ENCODE results near the gene DPP4.

DPP4 gene

DNA sequence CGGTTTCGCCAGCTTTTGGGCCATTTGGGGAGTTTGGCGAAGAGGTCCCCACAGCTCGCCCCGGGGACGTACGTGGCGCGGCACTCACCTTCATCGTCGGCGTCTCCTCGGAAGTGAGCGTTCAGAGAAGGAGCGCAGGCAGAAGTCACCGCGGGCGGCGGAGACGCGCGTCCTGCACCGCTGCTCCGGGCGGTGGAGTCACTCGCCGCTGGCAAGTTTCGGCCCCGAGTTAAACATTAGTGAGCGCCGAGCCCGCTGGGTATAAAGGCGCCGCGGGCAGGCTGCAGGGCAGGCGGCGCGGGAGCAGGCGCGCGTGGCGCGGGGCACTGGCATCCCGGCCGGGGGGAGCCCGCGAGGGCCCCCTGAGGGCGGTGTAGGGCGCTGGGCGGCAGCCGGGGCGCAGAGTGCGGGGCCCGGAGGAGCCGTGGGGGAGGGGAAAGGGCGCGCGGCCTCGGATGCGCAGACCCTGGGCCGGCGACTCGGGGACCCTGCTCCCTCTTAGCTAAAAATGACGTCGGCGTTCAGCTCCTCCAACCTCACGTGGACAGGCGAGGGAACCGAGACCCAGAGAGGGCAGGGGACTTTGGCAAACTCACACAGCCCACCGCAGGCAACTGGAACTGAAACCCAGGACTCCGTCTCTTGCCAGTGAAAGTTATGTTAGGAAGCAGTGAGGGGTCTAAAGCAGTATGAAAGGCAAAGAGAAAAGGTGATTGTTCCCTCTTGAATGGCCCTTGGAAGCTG, at the start of gene DPP4:
Gene DPP4, minus strand, starts transcription at position 328 of the 744 bp plus-strand sequence. Its CDS starts 234 bp downstream, at position 94.
- DNase-seq (ENCODE audit: low read depth in 1 of 2, low spot score in 1 of 2): peak in 1 of 2 donors; percentile 21

DNA sequence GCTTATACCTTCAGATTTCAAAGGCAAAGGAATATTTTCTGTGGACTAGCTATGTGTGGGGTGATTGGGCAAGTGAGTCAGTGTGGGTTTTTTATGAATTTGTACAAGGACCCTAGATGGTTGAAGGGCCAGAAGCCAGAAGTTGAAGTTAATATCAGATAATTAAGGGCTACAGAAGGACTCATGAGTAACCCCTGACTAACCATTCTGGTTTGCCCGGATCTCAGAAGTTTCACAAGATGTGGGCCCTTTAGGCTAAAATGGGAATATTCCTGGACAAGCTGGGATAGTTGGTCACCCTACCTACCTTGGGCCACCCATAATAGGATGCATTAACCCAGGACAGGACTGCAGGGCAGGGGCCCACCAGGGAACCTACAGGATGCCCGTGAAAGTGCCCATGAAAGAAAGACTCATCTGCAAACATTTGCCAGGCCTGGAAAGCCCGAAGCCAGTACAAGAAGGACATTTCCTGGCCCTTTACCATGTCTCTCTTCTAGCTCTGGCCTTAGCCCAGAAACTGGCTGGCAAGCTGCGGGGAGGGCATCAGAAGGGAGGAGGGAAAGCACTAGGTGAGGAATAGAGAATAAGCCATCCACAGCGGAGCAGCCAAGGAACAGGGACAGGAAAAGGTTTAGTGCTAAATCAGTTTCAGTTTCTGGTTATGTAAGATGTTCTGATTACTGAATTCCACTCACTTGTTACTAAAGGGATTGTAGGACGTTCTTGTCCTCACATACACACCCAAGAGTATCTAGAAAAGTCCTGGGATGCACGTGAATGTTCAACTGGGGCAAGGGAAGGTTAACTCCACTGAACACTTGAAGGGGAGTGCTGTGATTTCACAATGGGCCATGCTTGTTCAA, 44.4 kb upstream of the DPP4 start:
- DNase-seq (ENCODE audit: low read depth in 1 of 2, low spot score in 1 of 2): no peak

DNA sequence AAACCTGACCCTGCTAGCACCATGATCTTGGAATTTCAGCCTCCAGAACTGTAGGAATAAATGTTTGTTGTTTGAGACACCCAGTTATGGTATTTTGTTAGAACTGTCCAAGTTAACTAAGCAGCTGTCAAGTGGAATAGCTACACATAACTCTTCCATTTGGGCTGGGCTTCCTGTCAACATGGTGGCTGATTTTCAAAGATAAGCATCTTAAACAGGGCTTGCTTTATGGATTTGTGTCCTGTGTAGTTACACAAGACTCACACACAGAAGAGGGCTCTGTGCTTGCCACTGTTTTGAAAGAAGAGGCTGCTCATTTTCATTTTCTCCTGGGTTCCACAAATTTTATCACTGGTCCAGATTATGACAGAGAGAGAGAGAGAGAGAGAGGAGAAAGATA, 42.3 kb upstream of the DPP4 start:
- no peak for DNase-seq (ENCODE audit: low read depth in 1 of 2, low spot score in 1 of 2)

DNA sequence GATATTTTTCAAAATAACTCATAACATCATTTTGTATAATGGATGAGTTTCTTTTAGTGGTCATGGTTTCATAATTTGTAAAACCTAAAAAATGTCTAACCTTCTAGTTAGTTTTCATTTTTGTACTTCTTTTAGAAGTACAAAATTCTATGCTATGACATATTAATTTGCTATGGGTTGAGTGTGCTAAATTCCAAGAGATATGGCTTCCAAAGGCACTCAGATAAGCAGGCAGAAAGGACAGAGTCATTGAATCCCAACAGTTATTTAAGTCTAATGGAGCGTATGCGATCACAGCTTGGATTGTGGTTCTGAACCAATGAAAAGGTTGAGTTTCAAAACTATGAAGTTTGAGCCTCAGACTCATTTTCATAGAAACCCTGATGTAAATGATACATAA, 41.1 kb upstream of the DPP4 start:
- DNase-seq (ENCODE audit: low read depth in 1 of 2, low spot score in 1 of 2): no peak

DNA sequence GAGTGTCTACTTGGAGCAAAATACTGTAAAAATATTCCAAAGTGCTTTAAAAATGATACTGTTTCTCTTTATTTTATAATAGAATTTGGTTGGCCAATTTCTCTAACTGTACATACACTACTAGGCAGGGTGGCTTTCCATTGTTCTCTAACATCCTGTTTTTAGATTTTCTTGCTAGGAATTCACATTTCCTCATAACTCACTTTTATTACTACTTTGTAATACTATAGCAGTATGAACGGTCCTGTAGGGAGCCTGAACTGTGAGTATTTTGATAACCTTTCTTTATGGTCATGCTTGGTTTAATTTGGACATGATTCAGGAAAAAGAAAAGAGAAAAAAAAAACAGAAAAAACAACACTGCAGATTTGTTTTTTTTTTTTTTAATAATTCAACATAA, 40.3 kb upstream of the DPP4 start:
- DNase-seq (ENCODE audit: low read depth in 1 of 2, low spot score in 1 of 2): no peak

DNA sequence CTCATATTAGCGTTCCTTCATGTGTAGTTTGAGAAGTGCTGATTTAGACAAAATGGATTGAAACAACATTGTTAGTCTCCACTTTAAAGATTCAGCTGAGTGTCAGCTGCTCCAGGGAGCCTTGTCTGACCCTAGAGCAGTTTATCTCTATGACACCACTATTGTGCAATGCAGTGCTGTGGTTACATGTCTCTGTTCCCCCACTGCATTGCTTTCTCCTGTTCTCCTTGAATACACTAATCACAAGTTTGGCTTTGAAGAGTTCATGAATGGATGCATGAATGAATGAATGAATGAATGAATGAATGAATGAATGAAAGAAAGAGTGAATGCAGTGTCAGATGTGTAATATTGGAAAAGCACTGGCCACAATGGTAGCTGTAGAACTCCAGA, 39.8 kb upstream of the DPP4 start:
- DNase-seq (ENCODE audit: low read depth in 1 of 2, low spot score in 1 of 2): no peak

DNA sequence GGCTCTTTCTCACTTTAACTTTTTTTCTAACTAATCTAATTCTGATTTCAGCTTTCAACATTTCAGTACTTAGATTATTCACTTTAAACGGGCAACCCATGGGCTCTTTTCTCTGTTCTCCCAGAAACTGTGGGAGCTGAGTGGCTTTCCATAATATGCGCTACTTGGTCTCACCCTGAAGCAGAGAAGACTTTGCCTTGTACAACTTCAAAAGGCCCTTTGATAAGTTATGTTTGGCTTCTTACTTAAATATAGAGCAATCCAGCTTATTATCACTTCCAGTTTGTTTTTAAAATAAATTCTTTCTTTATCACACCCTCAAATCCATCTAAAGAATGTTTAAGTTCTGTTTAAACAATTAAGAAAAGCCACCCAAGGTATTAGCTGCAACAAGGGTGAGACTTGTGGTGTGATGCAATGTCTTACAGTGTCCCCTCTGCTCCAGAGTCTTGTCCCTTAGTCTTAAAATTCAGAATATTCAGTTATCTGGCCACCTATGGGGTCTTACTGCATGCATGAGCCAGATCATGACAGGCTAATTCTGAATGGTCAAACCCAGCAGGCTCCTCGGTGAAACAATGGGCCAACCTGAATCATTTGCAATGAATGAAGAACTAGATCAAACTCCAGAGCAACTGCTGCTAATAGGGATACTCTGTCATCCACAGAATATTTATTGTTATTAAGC, 39.2 kb upstream of the DPP4 start:
- DNase-seq (ENCODE audit: low read depth in 1 of 2, low spot score in 1 of 2): no peak

DNA sequence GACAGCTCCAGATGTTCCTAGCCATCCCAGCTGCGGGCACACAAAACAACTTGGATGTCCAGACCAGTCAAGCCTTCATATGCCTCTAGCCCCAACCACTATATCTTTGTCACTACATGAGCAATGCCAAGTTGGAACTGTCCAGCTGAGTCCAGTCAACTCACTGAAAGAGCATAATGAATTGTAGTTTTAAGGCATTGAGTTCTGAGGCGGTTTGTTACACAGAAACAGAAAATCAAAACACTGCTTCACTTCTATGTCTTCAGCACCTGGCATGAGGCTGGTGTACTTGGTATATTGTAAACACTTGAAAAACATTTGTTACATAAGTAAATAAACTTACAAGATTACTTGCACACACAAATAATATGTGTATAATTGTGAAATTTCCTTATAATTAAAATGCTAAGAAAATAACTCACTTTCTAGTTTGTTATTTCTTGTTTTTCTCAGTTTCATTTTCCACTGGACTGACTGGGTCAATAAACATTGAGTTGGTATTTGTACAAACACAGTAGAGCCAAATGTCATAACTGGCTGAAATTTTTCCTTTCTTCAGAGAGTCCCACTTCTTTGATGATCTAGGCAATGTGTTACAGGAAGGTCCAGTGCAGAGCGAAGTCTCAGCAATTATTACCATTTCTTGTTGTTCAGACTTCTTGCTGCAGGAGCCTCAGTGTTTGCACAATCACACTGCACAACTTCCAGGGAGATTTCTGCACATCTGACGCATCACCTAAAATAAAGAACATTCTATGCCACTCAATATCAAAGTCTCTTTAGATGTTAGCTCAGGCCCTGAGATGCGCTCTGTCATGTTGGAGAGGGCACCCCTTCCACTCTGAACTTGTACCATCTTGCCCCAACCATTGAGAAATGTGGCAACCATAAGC, 38.2 kb upstream of the DPP4 start:
- DNase-seq (ENCODE audit: low read depth in 1 of 2, low spot score in 1 of 2): no peak

DNA sequence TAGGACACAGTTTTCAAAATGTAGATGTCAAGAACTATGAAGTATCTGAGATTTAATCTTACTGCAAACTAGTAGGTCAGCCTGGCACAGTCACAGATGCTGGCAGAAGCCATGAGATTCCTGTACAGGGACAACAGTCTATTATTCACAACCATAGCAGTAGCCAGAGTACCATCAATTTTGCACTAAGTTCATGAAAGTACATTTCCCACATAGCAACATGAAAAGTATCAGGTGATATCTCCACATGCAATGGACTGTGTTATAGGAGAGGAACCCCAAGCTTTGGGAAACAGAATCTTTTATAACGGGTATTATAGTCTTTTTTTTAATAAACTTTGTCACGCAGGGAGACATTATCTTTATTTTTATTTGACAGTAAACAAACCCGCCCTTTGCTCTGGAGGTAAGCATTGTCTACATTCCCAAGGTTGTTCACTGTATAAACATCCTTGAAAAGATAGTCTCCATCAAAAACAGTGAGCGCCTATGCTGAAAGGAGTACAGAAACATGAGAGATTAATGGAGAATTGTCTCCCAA, 33.4 kb upstream of the DPP4 start:
- no peak for DNase-seq (ENCODE audit: low read depth in 1 of 2, low spot score in 1 of 2)

DNA sequence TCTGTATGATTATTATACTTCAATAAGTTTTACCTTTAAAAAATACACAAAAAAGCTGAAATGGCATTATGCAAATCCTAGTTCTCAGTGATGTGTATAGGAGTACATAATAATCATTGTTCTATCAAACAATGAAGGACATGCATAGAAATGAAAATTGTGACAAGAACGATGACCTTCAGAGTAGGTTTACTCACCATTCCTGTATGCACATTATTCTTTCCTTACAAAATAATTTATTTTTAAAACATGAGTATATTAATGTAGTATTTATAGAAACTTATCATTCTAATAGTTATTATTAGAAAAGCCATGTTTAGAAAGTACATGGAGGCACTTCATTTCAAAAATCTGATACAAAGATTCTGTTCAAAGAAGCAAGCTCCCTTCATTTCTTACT, 32.7 kb upstream of the DPP4 start:
- DNase-seq (ENCODE audit: low read depth in 1 of 2, low spot score in 1 of 2): no peak

DNA sequence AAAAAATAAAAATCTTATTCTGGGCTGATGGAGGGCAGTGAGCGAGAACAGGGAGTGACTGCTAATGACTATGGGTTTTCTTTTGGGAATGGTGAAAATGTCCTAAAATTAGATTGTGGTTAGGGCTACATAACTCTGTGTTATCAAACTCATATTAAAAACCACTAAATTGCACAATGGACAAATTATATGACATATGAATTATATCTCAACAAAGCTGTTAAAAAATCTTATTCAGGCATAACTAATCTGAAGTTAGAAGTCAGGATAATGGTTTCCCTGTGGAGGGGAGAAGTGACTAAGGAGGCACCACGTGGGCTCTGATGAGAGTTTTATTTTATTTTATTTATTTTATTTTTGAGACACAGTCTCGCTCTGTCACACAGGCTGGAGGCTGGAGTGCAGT, 32.1 kb upstream of the DPP4 start:
- no peak for DNase-seq (ENCODE audit: low read depth in 1 of 2, low spot score in 1 of 2)

DNA sequence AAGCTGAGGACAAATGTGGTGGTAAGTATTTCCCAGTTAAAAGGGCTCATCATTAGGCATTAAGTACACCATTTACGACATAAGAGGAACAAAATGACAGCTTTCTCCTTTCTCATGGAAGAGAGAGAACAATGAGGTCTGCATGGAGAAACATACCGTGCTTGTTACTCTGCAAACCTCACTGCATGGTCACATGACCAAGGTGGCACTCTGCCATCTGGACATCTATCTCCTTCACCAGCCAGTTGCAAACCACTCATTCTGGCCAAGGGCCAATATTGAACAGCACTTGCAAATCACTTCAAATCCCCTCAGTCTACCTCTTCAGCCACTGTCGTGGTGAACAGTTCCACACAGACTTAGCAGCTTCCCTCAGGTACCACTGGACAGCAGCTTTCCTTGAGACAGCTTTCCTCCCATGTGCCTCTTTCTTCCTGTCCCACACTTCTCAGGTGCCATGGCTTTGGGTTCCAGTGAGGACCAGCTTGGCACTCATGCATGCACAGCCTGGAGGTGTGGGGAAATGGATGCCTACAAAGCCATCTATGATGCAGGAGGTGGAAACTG, 29.5 kb upstream of the DPP4 start:
- DNase-seq (ENCODE audit: low read depth in 1 of 2, low spot score in 1 of 2): no peak

DNA sequence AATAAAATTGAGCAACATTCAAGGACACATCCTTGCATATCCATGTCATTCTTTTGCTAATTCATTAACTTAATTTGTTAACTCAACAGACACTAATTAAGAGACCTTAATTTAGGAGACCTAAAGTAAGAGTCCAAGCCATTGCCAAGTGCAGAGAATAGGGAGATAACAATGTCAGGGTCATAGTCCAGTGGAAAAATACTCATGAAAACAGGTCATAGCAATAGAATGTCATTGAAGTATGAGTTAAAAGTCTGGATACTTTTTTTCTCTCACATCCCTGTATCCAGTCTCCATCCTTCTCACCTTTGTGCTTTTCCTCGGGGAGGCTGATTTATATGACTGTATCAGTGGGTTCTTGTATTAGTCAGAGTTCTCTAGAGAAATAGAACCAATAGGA, 26.6 kb upstream of the DPP4 start:
- no peak for DNase-seq (ENCODE audit: low read depth in 1 of 2, low spot score in 1 of 2)

DNA sequence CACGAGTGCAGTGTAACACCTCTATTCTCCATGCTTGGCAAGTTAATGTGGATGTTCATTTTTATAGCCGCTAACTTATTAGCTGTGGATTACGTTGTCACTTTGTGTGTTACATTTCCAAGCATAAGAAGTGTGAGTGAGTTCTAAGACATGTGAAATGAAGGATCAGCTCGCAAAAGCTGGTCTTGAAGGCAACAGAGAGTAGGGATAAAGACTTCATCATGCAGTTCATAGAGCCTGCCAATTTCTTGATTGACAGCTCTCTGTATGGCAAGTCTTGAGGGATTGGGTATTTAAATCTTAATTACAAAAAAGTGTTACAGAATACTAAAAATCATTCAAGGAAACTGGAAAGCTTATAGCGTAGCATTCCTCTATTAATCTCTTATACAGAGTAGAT, 25.8 kb upstream of the DPP4 start:
- DNase-seq (ENCODE audit: low read depth in 1 of 2, low spot score in 1 of 2): no peak

DNA sequence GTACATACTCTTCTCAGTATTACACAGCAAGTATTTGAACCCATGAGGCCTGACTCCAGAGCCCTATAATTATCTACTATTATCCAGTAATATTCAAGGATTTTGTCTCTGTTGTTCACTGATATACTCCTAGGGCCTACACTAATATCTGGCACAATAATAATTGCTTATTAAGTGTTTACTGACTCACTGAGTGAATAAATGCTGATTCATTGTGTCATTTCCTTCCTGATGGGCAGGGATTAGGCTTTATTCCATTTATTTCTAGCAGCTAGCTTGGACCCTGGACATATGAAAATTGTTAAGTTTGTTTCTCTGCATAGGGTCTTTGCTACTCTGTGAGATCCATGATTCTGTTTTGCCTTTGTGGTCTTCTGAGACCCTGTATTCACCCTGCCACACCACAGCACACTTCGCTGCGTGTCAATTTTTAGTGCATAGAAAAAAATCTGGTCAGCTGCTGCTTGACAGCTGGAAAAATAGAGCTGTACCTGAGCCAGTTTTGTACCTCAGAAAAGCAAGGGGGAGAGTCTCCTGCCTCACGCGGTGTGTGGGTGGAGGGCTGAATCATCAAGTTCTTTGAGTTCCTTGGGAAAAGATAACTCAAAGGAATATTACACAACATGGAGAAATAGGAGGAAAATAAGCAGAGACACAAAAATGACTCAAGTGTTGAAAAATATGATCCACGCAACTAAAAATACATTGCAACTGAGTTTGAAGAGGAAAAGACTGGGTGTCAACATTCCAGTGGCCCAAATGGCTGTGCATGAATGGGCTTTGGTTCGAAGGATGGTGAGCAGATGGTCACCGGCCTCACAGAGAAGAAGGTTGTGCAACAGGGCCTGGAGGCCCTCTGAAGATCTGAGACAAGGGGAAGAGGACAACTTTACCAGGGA, 18.9 kb upstream of the DPP4 start:
- no peak for DNase-seq (ENCODE audit: low read depth in 1 of 2, low spot score in 1 of 2)

DNA sequence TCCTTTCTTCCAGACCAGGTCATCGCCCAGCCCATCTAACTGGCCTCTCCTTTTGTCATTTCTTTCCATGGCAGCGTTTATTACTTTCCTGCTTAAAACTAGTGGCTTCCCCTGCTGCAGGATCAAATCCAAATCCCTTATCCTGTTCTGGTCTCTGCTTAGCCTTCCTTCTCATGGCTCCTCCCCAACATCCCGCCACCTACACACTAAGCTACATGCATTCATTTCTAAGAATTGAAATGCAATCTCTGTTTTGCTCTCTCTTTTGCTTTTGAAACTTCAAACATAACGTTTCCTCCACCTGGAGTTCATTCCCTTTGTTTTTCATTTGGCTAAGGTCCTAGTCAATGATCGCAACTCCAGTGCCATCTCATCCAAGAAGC, 18.0 kb upstream of the DPP4 start:
- no peak for DNase-seq (ENCODE audit: low read depth in 1 of 2, low spot score in 1 of 2)

DNA sequence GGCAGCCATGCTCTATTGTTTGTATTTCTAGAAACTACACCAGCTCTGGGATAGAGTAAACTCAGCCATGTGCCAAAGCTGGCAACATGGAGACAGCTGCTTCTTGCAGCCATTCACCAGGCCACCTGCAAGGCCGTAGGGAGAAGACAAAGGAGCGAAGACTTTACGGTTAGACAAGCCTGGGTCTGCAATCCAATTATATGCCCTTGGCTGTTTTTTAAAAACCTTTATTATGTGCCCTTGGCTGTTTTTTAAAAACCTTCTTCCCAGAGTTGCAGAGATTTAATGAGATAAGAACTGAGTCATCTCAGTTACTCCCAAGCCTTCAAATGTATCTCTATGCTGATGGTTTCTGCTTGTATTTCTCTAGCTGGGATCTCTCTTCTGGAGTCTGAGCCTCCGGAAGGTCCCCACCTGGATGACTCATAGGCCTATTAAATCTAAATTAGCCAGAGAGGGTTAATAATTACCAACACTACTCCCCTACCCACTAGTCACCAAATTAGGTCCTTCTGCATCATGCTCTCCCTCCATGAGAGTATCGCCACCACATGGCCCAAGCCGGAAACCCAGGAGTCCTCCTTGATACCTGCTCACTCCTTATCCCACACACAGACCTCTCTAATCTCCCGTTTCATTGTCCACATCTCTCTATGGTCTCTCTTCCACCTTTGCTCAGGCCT, 17.5 kb upstream of the DPP4 start:
- no peak for DNase-seq (ENCODE audit: low read depth in 1 of 2, low spot score in 1 of 2)

DNA sequence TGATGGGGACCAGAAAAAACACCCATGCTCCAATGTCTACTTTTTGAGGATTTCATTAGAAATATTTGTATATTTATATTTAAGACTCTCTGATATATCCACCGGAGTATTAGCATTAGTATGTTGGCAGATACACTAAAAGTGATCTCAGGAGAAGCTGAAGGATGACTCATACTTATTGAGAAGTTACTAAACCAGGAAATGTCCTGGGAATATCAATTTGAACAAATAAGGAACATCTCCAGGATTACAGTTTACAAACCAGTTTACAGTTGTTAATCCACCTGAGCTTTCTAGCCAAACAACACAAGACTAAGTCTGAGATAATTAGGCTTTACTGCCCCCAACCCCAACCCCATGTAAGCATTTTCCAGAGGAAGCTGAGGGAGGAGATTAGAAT, 16.1 kb upstream of the DPP4 start:
- no peak for DNase-seq (ENCODE audit: low read depth in 1 of 2, low spot score in 1 of 2)

DNA sequence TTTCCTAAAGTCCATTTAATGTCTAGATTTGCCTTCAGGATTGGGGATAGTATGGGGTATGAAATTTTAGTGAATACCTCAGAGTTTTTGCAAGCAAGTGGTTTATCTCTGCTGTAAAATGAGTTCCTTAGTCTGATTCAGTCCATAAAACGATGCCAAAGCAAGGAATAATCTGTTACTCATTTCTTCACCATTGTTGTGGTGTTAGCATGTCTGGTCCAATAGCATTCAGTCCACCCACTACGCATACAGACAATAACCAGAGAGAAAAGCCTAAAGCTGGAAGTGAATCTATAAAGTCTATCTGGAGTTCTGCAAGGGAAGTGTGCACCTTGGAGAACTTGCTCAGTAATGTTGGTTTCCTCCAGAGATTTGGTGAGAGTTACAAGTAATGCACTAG, 12.9 kb upstream of the DPP4 start:
- DNase-seq (ENCODE audit: low read depth in 1 of 2, low spot score in 1 of 2): no peak

Data from activated CD4-positive, alpha-beta T cell treated with anti-CD3 and anti-CD28 coated beads, Interleukin-2, amount 50 U/mL, for 24 hours (primary cell).